ENCODE data around the gene CHURC1.

The CHURC1 gene

GRCh38 chr14:64914237-64915028, at the start of gene CHURC1:
TSS of gene CHURC1 (plus strand) at chr14:64914455. CDS start at chr14:64914496, 41 bp downstream.
- DNase-seq: peak; percentile 94

GRCh38 chr14:64865109-64865508, 49.1 kb upstream of the CHURC1 start:
- DNase-seq: no peak

GRCh38 chr14:64865992-64866391, 48.3 kb upstream of the CHURC1 start:
- no peak for DNase-seq

GRCh38 chr14:64867182-64867581, 47.1 kb upstream of the CHURC1 start:
- DNase-seq: no peak

- DNase-seq: no peak
These were observed 45.9 kb upstream of the CHURC1 start for GRCh38 chr14:64868379-64868778.

- no peak for DNase-seq
These were observed 45.4 kb upstream of the CHURC1 start for GRCh38 chr14:64868841-64869240.

- no peak for DNase-seq
These were observed 44.1 kb upstream of the CHURC1 start for GRCh38 chr14:64870160-64870559.

GRCh38 chr14:64871344-64871743, 42.9 kb upstream of the CHURC1 start:
- no peak for DNase-seq

GRCh38 chr14:64873506-64874219, 40.6 kb upstream of the CHURC1 start:
- no peak for DNase-seq

- DNase-seq: no peak
These were observed 38.9 kb upstream of the CHURC1 start for GRCh38 chr14:64875350-64875749.

GRCh38 chr14:64877846-64878245, 36.4 kb upstream of the CHURC1 start:
- DNase-seq: no peak

GRCh38 chr14:64878837-64879634, 35.2 kb upstream of the CHURC1 start:
- DNase-seq: no peak

GRCh38 chr14:64879635-64880220, 34.5 kb upstream of the CHURC1 start, which contains the start of gene SPTB:
TSS of gene SPTB (minus strand) at chr14:64879907. CDS start at chr14:64823094, 56,813 bp downstream.
- DNase-seq: peak; percentile 48

GRCh38 chr14:64880221-64881121, 33.8 kb upstream of the CHURC1 start:
- DNase-seq: peak; percentile 42

- no peak for DNase-seq
These were observed 28.7 kb upstream of the CHURC1 start for GRCh38 chr14:64885559-64885958.

GRCh38 chr14:64889352-64889751, 24.9 kb upstream of the CHURC1 start:
- DNase-seq: no peak

- no peak for DNase-seq
These were observed 22.9 kb upstream of the CHURC1 start for GRCh38 chr14:64891173-64891838.

- DNase-seq: peak; percentile 21
These were observed 22.3 kb upstream of the CHURC1 start for GRCh38 chr14:64891839-64892375.

- DNase-seq: no peak
These were observed 14.3 kb upstream of the CHURC1 start for GRCh38 chr14:64899958-64900357.

- DNase-seq: no peak
These were observed 8.2 kb upstream of the CHURC1 start for GRCh38 chr14:64906022-64906421.

Data from activated gamma-delta T cell treated with Interleukin-2 at 50 U/mL for 16 hours (primary cell).